OCI-LY1 (cell line): ENCODE measurements around the gene OLA1.

Experiments
- CTCF ChIP-seq: fragments of 200-600 bp; sonication (generic), shearing (Covaris generic); IDR thresholded peaks from 2 replicates; pipeline ENCODE4 v1.5.1; 2017; ENCODE audit warnings: mild to moderate bottlenecking, antibody characterized with exemption, low read length, moderate library complexity, mixed read lengths
- EZH2 ChIP-seq: fragments of 200-600 bp; sonication (generic), shearing (Covaris generic); IDR thresholded peaks from 2 replicates; pipeline ENCODE4 v1.8.0; 2017; ENCODE audit warnings: borderline replicate concordance, mixed run types, mild to moderate bottlenecking, antibody characterized with exemption, low read length, moderate library complexity, mixed read lengths

GRCh38 chr2:174227748-174228147 lies 20.6 kb downstream of the OLA1 start:
- no peak for TF ChIP-seq CTCF
- TF ChIP-seq EZH2 = no peak
